ENCODE data around the gene ARHGEF10L.

GRCh38 chr1:17511188-17511587, 28.3 kb upstream of the ARHGEF10L start:
- TF ChIP-seq POLR2A (IDR thresholded peaks at IDR 0.05) (no peak), POLR2AphosphoS5 (IDR thresholded peaks at IDR 0.05) (no peak)
